ENCODE data around the gene C12orf42.
"Not testable (repeated sequence)": the region's sequence is repeated elsewhere in the genome, so short reads cannot be mapped to it uniquely, and the experiment has no call there.

The C12orf42 gene

GRCh38 chr12:103494734-103495468, 867 bp downstream of the C12orf42 start:
- DNase-seq, result no peak

- no peak for DNase-seq
Observed at GRCh38 chr12:103494051-103494733, 1.6 kb downstream of the C12orf42 start.

- no peak for DNase-seq
Observed at GRCh38 chr12:103493199-103493598, 2.6 kb downstream of the C12orf42 start.

- no peak for DNase-seq
Observed at GRCh38 chr12:103482365-103482764, 13.4 kb downstream of the C12orf42 start.

GRCh38 chr12:103475073-103475472, 20.7 kb downstream of the C12orf42 start:
- no peak for DNase-seq

GRCh38 chr12:103470664-103471063, 25.1 kb downstream of the C12orf42 start:
- no peak for DNase-seq

- DNase-seq, result no peak
Observed at GRCh38 chr12:103469719-103470118, 26.0 kb downstream of the C12orf42 start.

GRCh38 chr12:103468837-103469236, 26.9 kb downstream of the C12orf42 start:
- no peak for DNase-seq

- DNase-seq, result no peak
Observed at GRCh38 chr12:103462675-103463074, 33.1 kb downstream of the C12orf42 start.

GRCh38 chr12:103457471-103457870, 38.3 kb downstream of the C12orf42 start:
- DNase-seq, result no peak

GRCh38 chr12:103456006-103456405, 39.8 kb downstream of the C12orf42 start:
- no peak for DNase-seq

- DNase-seq, result no peak
Observed at GRCh38 chr12:103455020-103455763, 40.6 kb downstream of the C12orf42 start.

GRCh38 chr12:103444983-103445382, 50.8 kb downstream of the C12orf42 start:
- DNase-seq, result no peak

- DNase-seq, result no peak
Observed at GRCh38 chr12:103442822-103443221, 52.9 kb downstream of the C12orf42 start.

GRCh38 chr12:103442182-103442555, 53.6 kb downstream of the C12orf42 start:
- DNase-seq, result no peak

GRCh38 chr12:103441437-103442181, 54.2 kb downstream of the C12orf42 start:
- peak in 1 of 2 donors; percentile 5 for DNase-seq

- DNase-seq, result not testable (repeated sequence)
Observed at GRCh38 chr12:103434165-103435105, 61.3 kb downstream of the C12orf42 start.

GRCh38 chr12:103431950-103432349, 63.8 kb downstream of the C12orf42 start:
- no peak for DNase-seq

- DNase-seq, result no peak
Observed at GRCh38 chr12:103431387-103431786, 64.4 kb downstream of the C12orf42 start.

- not testable (repeated sequence) for DNase-seq
Observed at GRCh38 chr12:103425674-103426073, 70.1 kb downstream of the C12orf42 start.

- DNase-seq, result not testable (repeated sequence)
Observed at GRCh38 chr12:103424849-103425586, 70.8 kb downstream of the C12orf42 start.

Data from stimulated activated CD4-positive, alpha-beta T cell treated with anti-CD3 and anti-CD28 coated beads, Interleukin-2, amount 100 ng/mL, for 48 hours (primary cell).